HT-29 (cell line): ENCODE data around the gene MBLAC1. TPM values are rescaled to one million over a fixed set of nuclear protein-coding genes. Genes with fewer than 3 reads are reported as not detected.

Experiments
- DNase-seq: peaks from one replicate; pipeline ENCODE4 v3.0.0-alpha.2; 2015; ENCODE audit warnings: low spot score
- total RNA-seq: library from RNA; depleted of rRNA; stranded (reverse); fragments of >200 nt; shearing (Covaris generic); gene quantifications from 2 replicates; pipeline ENCODE4 v1.2.3, GENCODE V29; 2014

Gene MBLAC1
- total RNA-seq, 1 experiment from 2014 or later, result 1.3 TPM

DNA sequence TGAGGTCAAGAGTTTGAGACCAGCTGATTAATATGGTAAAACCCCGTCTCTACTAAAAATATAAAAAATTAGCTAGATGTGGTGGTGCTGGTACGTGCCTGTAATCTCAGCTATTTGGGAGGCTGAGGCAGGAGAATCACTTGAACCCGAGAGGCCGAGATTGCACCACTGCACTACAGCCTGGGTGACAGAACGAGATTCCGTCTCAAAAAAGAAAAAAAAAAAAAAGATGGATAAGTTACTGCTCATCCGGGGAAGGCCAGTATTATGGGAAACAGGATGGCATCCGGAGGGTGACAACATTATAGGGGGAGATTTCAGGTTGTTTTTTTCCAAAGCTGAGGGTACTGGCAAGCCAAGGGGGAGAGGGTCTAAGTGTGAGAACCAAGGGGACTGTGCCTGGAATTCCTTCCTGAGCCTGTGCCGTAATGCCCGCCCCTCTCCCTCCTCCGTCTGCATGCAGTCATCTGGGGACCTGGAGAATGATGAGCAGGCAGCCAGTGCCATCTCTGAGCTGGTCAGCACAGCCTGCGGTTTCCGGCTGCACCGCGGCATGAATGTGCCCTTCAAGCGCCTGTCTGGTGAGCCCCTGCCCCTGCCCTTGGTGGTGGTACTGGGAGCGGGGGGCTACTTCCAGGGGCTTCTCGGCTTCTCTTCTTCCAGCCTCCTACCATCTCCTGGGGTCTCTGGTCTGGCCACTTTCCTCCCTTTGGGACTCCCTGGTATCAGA is 26.3 kb downstream of the MBLAC1 start:
- DNase-seq, result no peak

DNA sequence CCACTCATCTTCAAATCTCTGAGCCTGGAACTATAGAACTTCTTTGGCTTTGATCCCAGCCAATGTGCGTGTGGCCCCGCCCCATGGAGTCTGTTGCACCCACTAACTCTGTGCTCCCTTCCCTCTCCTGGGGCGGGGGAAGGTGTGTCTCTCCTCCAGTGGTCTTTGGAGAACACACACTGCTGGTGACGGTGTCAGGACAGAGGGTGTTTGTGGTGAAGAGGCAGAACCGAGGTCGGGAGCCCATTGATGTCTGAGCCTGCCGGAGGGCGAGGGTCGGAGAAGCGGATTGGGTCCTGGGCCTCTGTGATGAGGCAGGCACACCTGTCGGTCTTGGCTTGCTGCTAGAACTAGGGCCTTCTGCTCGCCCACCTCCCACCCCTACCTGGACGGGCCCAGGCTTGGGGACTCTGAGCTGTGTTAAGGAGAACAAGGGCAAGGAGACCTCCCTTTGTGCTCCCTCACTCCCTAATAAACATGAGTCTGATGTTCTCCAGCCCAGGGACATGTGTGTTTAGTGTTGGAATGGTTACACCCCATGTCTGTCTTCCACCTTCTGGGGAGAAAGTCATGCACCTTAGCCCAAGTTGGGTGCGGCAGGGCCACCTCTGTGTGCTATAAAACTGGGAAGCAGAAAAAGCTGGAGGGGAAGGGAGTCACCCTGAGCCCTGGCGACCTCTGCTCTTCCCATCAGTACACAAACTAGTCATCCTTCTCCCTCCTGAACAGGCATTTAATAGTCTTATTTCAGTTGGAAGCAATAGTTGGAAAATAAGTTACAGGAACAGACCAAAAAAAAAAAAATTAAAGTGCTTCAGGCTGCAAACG is 27.2 kb downstream of the MBLAC1 start:
- DNase-seq, result peak; percentile 44

DNA sequence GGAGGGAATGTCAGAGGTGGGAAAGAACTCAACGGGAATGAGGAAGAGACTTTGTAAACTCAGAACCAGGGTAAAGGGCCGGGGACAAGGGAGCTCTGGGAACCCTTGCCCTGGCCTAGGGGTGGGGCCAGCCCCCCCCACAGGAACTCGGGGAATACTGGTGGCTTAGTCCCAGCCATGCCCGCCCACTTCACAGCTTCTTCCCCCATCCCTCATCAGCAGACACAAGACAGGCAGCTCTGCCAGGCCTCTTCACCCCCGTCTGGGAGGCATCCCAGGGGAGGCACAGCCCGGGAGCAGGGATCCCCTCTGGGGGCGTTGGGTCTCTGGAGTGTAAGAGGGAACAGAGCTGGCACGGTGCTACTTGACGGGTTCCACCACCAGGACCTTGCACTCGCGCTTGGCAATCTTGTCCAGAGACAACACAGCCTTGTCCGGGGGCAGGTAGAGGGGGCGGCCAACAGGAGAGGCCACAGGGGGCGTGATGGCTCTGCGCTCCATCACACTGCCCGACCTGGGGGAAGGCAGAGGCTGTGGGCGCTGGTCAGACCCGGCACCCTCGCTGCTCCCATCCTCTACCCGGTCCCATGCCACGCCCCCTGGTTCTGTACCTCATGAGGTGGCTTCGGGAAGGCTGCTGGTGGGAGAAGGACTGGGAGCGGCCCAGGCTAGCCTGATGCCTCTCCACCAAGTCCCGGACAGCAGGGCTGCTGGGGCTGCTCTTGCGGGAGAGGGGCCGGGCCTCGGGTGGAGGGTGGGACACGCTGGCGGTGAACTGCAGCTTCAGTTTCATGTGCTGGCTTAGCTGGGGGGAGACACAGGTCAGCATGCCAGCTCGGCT is 28.1 kb downstream of the MBLAC1 start:
- peak; percentile 81 for DNase-seq

DNA sequence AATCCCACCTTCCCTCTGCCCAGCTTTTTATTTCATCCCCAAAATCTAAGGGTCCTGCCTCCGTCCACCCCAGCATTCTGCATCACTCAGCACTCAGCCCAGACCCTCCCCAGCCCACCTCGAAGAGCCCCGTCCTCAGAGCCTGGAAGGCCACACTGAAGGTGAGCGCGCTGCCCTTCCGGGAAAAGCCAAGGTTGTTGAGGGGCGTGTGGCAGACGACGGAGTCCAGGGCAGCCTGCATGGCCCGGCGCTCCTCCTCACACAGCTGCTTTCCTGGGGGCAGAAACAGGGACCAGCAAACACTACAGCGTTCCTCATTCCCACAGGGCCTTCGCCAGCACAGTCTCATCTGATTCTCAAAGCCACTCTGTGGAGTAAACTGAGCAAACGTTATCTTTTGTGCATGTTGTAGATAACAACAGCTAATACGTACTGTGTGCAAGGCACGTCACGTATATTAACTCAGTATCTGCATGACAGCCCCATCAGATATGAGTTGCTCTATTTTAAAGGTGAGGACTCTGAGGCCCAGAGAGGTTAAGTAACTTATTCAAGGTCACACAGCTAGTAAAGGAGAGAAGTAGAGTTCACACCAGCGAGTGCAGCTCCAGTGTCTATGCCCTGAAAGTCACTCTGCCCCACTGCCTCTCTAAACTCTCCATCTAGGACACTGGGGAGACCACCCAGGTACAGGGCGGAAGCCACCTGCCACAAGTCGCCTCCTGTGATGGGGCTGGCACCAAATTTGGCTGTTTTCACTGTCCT is 29.0 kb downstream of the MBLAC1 start:
- no peak for DNase-seq

DNA sequence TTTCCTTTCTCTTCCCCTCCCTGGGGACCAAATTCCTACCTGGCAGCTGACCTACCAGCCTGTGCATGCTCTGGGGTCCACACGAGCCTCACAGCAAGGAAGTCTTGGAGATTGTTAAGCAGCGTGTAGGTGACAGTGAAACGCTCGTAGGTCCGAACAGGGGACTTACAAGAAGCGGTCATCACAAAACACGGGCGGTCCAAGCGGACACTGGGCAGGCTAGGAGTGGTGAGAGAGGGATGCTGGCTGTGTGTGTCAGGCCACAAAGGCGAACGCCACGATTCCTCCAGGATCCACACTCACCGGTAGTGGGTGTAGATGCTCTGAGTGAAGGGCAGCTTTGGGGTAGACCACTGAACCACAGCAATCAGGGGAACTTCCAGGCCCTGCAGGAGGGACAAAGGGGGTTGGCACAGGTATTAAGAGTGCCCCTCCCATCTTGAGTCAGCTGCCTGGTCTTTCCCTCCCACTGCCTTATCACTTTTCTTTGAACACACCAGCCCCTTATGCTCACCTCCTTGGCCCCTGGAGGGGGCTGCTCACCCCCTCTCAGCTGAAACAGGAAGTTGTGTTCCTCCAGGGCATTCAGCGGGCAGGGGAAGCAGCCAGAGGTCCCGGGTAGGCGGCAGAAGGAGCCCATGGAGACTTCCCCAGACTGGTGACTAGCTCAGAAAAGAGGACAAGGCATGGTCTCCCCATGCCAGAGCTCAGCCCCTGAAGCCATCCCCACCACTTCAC is 29.7 kb downstream of the MBLAC1 start:
- DNase-seq, result no peak

DNA sequence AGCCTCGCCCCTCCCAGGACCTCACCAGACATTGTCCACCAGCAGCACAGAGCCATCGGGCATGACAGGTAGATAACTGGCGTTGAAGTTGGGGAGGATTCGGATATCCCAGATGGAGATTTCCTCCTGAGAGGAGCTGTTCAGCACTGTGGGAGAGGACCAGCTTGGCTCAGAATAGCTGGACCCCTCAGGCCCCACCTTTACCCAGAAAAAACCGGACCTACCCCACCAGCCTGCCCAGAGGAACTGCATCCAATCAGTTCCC is 30.2 kb downstream of the MBLAC1 start:
- no peak for DNase-seq

DNA sequence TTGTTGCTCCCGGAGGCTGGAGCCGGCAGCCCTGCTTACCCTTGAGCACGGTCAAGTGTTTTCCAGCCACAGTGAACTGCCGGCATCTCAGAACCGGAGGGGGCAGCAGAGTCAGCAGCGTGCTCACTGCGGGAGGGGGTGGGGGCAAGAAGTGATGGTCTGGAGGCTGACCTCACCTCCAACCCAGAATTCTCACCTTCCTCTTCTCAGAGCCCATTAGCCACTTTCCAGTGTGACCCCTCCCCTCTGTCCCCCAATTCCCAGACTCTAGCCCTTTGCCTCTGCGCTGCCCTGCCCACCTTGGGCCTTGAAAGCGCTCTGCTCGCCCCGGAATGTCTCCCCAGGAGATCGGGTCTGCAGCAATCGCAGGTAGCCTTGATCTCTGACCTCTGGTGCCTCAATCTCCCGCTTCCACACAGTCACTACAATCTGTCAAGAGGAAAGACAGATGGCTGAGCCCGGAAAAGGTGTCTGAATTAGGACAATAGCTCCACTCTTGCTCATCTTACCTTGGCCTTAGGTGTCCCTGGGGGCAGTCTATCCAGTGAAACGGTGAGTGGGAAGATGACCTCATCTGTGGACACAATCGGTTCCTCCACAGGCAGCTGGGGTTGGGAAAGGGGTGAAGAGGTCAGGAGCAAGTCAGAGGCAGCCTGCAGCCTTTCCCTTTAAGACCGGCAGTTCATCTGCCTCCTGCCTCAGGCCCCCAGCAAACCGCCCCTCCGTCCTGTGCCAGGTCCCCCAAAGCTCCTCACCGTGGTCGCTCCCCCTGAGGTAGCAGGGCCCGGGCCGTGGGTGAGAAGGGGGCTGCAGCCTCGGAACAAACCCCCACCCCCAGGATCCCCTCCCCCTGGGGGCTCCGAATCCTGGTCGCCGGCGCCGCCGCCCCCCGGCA is 30.8 kb downstream of the MBLAC1 start:
- DNase-seq, result peak; percentile 60

DNA sequence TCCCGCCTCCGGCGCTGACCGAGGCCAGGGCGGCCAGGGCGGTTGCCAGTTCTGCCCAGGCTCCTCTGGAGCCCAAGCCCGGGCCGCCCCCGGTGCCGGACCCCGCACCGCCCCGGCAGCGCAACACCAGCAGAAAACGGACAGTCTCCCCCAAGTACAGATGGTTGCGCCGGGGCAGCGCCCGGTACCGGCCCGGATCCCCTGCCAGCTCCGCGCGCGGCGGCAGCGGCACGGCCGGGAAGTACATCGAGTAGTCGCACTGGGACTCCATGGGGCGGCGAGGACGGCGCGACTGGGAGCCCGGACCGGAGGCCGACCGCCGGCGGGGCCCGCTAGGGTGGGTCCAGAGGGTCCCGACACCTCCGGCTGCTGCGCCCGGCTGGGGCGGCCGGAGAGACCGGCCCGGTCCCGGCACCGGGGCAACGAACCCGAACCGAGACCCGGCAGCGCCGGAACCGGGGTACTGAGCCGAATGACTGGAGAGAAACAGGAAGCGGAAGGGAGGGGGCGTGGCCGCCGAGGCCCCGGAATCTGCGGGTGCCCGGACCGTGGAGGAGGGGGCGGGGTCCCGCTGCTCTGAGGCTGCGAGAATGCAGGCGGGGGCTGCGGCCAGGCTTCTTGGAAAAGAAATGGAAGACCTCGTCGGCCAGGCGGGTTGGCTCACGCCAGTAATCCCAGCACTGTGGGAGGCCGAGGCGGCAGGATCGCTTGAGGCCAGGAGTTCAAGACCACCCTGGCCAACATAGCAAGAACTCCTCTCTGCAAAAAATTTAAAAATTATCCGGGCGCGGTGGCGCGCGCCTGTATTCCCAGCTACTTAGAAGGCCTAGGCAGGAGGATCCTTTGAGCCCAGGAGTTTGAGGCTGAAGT is 31.7 kb downstream of the MBLAC1 start, which contains the start of gene TRAPPC14:
Gene TRAPPC14 (minus strand): TSS at position 495 of the 870 bp plus-strand sequence. CDS start 224 bp downstream, at position 271.
- DNase-seq, result peak; percentile 87

DNA sequence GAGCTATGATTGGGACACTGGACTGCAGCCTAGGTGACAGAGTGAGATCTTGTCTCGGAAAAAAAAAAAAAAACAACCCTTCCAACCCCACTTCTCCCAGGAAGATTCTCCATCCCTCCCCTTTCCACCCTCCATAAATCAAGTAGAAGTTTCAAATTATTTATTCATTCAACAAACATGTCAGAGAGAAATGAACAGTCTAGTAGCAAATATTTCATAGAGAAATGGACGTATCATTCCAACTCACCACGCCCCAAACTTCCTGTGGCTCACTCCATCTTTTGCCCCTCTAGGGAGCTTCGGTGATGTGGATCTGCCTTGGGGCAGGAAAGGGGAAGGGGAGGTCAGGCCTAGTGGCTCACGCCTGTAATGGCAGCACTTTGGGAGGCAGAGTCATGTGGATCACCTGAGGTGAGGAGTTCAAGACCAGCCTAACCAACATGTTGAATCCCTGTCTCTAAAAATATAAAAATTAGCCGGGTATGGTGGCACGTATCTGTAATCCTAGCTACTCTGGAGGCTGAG is 32.4 kb downstream of the MBLAC1 start:
- no peak for DNase-seq

DNA sequence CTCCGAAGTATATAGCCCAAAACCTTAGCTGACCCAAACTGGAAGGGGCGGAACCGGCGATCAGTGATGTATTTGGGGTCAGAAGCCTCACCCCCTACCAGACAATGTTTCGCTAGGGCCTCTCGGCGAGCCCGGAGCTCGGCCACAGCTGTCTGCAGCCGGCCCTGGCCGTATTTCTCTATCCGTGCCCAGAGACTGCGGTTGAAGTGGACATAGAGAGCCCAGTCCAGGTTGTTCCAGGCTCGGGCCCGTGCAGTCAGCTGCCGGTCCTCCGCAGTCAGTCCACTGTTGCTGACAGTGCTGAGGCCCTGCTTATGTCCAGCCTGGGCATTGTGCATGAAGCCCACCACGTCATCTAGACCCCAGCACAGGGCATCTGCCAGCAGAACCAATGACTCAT is 33.3 kb downstream of the MBLAC1 start:
- no peak for DNase-seq

DNA sequence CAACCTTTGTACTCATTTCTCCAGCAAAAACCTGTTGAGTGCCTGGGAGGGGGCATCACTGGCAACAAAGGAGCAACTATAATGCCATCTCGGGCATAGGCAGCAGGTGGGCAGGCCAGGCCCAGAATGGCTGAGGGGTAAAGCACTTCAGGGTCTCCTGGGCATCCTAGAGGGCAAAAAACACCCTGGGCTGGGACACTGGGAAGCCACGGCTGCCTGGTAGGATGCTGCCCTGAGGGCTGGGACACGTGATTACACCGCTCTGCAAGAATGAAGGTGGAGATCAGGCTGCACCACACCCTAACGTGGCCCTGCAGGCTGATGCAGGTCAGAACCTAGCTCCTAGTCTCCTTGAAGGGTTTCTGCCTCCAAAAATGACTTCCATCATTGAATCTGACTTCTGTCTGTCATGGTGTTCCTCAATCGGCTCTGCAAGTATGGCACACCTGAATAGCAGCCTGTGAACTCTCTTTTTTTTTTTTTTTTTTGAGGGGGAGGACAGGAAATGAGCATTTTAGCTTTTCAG is 36.3 kb downstream of the MBLAC1 start:
- DNase-seq, result peak; percentile 42

DNA sequence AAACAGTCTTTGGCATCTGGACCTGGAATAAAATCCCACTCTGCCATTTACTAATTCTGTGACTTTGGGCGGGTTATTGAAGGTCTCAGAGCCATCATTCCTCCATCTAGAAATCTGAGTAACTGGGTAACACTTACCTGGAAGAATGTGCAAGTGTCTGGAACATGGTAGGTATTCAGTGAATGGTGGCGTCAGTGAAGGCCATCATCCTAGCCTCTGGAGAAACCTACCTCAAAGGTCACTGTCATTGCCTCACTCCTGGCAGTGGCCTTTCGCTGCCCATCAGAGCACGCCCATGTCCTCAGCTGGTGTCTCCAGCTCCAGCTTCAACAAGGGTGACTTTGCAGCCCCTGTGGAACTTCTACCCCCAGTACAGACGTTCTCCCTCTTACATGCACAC is 37.1 kb downstream of the MBLAC1 start:
- DNase-seq, result no peak

DNA sequence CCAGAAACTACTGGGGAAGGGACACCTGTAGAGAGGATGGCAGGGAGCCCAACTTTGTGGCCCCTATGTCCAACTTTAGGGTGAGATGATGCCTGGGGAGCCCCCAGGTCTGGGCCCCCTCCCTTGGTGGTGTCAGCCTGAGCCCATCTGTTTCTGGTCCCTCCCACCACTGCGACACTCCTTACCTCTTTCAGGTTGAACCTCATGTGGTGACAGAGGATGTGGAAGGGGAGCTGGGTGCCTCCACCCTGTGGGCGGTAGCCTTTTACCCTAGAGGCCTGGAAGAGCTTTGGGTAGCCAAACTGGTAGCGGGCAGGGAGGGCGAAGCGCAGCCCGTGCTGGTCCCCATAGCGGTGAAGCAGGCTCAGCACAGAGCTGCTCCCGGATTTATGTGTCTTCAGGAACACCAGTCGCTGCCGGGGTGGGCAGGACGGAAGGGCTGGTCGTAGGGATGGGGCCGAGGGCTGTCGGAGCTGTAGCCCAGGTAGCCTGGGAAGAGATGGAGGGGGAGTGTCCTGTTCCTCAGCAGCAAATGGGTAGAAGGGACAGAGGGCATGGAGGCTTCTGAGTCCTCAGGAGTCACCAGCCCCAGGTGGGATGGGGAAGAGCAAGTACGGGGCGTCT is 39.7 kb downstream of the MBLAC1 start:
- no peak for DNase-seq

DNA sequence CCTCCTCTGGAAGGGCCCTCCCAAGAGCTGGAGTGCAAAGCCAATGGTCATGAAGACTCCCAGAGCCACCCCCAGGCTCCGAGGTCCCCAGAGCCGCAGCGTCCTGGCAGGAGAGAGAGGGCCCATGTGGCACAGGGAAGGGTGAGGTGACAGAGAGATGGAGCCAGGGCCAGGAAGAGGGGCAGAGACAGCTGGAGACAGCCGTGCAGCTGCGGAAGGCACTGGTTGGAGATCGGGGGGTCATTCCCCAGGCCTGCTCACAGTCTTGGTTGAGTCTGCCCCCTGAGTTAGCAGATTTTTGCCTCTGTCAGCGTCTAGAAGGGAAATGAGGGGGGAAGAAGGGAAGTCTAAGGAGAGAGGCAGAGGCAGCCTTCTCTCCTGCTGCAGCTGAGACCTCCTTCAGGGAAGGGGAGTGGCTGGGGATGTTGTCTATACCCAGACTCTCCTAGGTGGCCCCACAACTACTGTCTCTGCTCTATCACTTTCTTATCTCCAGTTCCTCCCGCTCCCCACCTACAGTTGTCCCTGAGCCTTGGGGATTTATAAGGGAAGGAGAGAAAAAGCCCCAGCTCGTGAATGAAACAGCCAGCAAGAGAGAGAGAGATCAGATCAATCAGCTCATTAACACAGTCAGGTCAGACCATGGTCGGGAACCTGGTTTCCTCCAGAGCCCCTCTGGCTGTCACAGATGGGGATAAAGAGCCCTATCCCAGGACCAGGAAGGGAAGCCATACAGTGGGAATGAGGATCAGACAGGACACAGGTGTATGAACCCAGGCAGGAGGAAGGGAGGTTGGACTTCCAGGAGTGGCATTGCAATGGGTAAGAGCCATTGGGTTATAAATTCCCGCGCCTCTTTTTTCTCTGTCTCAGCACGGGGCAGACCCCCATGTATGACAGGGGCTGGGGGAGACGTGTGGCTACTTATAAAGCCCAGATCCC is 40.5 kb downstream of the MBLAC1 start:
- no peak for DNase-seq

DNA sequence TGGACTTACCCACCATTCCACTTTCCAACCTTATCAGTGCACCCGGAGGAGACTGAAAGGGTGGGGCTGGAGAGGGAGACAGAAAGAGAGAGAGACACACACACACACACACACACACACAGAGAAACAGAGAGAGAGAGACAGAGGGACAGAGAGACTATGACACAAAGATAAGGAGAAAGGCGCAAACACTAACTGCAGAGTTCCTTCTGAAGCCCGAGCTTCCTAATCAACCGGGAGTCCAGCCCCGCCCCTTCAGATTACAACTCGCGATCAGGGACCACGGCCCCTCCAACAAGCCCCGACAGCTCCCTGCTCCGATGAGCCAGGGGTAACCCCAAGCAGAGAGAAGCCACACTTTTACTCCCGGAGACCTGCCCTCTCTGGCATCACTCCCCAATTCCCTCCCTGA is 41.2 kb downstream of the MBLAC1 start:
- no peak for DNase-seq

DNA sequence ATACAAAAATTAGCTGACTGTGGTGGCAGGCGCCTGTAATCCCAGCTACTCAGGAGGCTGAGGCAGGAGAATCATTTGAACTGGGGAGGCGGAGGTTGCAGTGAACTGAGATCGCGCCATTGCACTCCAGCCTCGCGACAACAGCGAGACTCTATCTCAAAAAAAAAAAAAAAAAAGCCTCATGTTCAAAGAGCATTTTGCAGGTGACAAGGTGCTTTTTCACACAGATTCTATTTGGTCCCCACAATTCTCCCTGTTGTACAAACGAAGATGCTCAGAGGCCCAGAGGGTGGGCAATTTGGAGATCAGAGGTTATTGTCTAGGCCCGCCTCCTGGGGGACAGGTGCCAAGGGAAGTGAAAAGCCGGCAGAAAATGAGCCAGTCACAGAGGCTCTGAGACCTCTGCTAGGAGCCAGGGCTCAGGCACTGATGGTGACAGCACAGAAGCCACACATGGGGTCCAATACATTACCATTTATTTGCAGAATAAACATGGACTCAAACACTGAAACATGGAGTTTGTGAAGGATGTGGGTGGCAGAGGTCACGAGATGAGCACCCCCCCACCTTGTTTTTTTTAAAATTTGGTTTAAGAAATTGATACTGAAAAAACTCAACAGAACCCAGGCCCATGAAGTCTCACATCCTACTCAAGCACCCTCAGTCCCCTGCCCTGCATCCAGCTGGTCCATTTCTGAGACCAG is 42.5 kb downstream of the MBLAC1 start:
- DNase-seq, result no peak
